Embryonic facial prominence (tissue), 1 donor: ENCODE results near the gene PITPNM1.
A peak's percentile ranks its signal among the peaks of the same experiment; 100 is the strongest.
"Not testable (repeated sequence)": the region's sequence is repeated elsewhere in the genome, so short reads cannot be mapped to it uniquely, and the experiment has no call there.

ENCODE experiments used
- DNase-seq: peaks from one replicate; pipeline ENCODE4 v3.0.0-alpha.2; 2016; ENCODE audit errors: extremely low spot score

Gene PITPNM1

DNA sequence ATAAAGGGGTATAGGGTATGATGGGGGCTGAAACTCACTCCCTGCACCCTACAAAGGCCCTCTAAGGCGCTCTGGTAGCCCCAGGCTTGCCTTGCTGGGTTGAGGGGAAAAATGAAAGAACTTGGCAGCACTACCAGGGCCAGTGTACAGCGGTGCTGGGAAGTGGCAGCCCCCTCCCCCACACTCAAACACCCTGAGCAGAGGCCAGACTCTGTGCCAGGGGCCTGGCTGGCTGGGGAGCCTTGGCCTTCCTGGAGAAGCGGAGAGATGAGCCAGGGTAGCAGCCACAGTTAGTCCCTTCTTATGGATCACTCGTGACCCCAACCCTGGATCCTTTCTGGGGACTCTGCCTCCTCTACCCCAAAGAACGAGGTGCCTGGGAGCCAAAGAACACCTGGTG lies 38.8 kb downstream of the PITPNM1 start:
- no peak for DNase-seq

DNA sequence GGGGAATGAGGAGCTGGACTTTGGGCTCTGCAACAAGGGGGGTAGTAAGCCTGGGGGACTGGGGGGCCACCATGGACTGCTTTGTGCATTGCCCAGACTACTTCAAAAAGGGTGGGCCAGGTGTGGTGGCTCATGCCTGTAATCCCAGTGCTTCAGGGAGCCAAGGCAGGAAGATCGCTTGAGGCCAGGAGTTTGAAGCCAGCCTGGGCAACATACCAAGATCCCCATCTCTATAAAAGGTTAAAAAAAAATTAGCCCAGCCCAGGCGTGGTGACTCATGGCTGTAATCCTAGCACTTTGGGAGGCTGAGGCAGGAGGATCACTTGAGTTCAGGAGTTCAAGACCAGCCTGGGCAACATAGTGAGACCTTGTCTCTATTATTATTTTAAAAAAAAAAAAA lies 39.6 kb downstream of the PITPNM1 start:
- DNase-seq = not testable (repeated sequence)

GRCh38 chr11:67465189-67465510 lies 40.0 kb downstream of the PITPNM1 start:
- DNase-seq = no peak

DNA sequence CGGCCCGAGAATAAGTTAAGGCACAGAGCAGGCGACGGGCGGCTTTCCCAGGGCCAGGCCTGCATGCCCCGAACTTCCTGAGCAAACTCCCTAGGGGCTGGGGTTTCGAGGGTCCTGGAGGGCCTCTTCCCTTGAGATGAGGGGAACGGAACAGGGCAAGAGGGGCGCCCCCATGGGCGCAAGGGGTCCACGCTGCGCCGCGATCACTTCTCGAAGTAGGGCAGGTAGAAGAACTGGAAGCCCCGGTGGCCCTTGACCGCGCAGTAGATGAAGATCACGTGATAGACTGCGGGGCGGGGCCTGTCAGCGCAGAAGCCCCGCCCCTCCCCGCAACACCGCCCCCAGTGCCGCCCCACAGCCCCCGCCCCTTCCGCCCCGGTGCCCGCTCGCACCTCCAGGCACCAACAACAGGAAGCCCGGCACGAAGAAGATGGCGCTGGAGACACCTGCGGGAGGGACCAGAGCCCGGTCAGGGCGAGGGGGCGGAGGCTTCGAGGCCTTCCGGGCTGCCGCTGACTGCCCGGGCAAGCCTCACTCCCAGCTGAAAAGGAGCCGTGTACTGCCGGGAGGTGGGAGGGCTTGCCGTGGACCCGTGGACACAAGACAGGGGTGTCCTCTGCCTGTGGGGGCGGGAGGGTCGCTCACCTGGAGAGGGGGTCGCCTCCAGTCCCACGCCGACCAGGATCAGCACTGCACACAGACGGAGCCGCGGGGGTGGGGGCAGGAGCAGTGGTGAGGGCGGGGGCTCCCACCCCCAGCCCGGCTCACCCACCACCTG lies 40.6 kb downstream of the PITPNM1 start:
- DNase-seq = peak; percentile 59

DNA sequence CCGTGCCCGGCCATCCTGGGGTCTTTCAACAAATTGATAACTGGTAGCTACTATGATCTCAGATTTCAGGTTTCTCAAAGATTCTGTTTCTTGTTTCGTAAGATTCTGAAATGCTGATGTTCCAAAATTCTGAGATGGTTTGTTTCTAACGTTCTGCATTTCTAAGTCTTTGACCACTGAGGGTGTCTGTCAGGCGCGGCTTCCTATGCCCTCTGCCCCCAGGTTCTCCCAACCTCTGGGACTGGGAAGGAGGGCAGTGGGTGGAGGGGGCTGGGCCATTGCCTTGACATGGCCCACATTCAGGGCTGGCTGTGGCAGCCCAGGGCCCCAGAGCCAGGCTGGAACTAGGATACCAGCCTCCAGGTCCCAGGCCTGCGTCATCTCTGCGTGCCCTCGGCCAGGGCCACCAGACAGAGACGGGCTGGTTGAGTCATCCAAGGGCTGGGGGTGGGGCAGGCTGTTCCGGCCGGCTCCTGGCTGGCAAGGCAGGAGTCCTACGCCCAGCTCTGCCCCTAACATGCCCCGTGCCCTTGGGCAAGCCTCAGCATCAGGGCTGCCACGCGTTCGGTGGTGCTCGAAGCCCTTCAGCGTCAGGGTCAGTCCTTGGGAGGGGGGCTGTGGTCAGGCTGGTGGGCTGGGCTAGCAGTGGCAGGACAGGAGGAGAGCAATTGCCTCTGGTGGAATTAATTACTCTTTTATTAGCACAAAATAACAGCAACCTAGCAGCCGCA lies 41.3 kb downstream of the PITPNM1 start:
- DNase-seq = no peak

DNA sequence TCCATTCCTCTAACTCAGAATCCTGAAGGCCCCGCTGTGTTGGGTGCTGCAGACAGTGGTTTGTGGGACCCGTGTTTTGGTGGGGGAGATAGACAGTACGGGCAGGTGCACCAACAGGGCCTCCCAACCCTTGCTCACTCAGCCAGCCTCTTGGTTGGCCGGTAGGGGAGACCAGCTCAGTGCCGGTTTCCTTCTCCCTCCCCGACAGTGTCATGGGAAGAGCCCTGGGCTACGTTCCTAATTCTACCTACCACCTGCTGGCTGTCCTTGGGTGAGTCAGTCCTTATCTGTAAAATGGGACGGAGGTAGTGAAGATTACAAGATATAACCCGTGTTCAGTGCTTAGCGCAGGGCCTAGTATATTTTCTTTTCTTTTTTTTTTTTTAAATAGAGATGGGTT lies 42.0 kb downstream of the PITPNM1 start:
- no peak for DNase-seq

GRCh38 chr11:67458266-67458665 lies 46.9 kb downstream of the PITPNM1 start:
- DNase-seq = no peak

DNA sequence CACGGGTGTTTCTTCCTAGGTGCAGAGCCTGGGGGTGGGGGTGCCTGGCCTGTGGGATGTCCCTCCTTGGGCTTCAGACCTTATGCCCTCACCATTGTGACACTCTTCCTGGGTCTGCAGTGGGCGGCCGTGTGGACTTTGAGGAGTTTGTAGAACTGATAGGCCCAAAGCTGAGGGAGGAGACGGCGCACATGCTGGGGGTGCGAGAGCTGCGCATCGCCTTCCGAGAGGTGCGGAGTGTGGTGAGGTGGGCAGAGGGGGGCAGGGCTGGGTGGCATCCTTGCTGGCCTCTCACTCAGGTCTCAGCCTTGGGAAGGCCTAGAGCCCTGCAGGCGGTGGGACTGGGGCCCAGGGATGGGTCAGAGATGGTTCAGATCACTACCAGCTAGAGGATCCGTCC lies 47.7 kb downstream of the PITPNM1 start:
- DNase-seq = no peak

- DNase-seq = no peak
Measured at GRCh38 chr11:67456068-67456705, 49.0 kb downstream of the PITPNM1 start.

DNA sequence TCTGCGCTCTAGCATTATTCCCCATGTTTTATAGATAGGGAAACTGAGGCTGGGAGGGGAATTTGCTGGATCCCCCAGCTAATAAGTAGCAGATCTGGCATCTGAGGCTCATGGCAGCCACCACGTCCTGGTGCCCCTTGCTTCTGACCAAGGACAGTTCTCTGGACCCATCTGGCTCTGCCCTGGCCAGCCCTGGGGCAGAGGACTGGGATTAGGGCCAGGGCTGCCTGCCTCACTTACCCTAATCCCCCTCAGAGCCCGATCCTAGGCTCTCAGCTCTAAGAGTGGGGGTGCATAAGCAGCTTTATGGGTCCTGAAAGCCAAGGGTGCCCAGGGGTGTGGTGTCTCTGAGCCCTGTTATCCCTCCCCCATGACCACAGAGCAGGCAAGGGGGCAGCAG lies 50.1 kb downstream of the PITPNM1 start, which contains the start of gene CABP4:
Gene CABP4 (plus strand): TSS at position 301 of the 400 bp plus-strand sequence. CDS start 70 bp downstream, at position 371.
- DNase-seq = no peak

DNA sequence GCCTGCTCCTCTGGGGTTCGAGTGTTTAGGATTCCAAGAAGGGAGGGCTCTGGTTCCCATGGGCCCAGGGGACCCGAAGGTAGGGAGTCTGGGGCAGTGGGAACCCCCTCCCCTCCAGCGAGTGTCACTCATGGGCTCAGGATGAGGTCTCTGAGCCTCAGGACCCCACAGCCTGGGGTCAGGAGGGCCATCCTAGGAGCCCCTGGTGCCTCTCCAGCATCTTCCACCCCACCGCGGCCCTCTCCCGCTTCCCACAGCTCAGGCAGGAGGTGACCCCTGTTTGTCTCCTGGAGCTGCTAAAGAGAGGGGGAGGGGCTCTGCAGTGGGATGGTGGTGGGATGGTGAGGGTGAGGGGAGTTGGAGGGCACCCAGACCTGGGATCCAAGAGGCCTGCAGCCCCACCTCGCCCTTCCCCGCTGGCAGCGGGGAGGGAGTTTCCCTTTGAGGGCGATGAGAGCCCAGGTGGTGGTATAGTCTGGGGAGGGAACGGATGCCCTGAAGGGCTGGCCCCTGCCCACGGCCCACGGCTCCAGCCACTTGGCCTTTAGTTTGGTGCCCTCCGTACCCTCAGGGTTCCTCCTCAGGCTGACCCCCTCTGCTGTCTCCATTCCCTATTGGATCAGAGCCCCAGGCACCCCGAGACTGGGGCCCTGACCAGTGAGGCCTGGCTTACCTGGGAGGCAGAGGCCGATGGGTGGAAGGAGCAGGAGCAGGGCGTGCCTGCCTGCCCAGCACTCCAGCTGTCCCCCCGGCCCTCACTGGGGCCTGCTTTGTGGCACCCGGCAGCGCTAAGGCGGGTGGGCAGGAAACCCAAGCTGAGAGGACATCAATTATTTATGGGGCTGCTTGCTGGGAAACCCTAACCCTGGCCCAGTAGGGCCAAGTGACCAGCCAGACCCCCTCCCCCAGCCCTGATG lies 51.1 kb downstream of the PITPNM1 start:
- DNase-seq = no peak

- DNase-seq = no peak
Measured at GRCh38 chr11:67452141-67452952, 52.8 kb downstream of the PITPNM1 start, which contains the start of gene GPR152. Gene GPR152 (minus strand): TSS chr11:67452729. CDS start chr11:67452724, 5 bp downstream.

GRCh38 chr11:67451658-67451976 lies 53.5 kb downstream of the PITPNM1 start:
- DNase-seq = no peak

- no peak for DNase-seq
Measured at GRCh38 chr11:67450796-67451657, 54.1 kb downstream of the PITPNM1 start.

GRCh38 chr11:67449116-67449844 lies 55.9 kb downstream of the PITPNM1 start:
- no peak for DNase-seq

- DNase-seq = no peak
Measured at GRCh38 chr11:67448220-67448609, 56.9 kb downstream of the PITPNM1 start.

GRCh38 chr11:67445515-67445914 lies 59.6 kb downstream of the PITPNM1 start:
- no peak for DNase-seq

DNA sequence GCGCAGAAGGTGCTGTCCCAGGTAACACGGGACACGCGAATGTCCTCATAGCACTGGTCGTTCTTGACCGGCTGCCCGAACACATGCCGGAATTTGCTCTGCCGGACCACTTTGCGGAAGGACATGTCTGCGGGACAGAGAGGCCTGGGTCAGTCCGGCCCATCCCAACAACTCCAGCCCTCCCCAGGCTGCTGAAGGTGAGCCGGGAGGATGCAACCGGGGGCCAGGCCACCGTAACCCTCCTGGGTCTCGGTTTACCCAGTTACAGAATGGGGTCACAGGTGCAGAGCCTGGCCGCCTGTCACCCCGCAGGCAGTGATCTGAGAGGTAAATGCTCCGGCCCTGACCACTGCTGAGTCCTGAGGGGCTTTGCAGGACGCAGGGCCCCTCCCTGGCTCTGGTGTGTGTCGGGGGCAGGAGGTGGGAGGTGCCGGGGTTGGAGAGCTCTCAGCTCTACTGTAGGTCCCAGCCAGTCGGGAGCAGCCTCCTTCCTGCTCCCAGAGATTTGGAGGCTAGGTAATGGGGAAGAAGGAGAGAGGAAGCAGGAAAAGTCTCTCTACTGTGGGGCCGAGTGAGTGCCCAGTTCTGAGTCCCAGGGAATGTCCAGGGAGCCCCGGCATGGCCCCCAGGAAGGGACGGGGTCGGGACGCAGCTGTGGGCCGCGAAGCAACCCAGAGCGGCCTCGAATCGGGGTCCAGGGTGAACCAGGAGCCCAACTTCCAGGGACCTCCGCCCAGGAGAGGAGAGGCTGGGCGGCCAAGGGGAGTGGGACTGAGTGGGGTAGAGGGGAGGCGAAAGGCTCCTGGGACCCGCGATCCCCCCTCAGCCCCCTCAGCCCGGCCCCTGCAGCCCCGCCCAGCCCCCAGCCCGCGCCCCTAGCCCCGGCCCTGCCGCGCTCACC lies 62.4 kb downstream of the PITPNM1 start:
- no peak for DNase-seq
